ENCODE measurements around the gene EXOSC5.

DNA sequence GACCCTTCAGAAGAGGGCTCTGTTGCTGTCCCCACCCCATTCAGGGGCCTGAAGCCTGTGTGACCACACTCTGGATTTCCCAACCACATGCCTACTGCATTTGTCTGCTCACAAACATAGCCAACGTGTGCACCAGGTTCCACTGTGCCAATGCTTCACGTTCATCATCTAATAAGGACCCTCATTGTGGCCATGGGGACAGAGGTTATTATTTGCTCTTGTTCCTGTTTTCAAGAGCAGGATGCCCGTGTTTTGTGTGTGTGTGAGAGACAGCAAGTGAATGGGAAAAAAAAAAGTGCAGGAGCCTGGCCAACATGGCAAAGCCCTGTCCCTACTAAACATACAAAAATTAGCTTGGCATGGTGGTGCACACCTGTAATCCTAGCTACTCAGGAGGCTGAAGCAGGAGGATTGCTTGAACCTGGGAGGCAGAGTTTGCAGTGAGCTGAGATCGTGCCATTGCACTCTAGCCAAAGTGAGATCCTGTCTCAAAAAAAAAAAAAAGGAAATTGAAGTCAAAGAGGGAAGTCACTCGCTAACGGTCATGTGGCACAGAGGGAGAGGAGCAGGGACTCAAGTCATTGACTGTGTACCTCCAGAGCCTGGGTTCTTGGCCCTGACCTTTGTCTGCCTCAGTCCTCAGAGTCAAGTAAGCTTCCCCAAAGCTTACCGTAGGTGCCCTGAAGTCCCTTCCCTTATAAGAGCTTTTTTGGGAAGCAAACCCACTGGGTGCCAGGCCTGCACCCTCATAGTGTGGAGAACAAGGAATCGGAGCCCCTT is 23.1 kb upstream of the EXOSC5 start:
- TF ChIP-seq, protein P1, sequence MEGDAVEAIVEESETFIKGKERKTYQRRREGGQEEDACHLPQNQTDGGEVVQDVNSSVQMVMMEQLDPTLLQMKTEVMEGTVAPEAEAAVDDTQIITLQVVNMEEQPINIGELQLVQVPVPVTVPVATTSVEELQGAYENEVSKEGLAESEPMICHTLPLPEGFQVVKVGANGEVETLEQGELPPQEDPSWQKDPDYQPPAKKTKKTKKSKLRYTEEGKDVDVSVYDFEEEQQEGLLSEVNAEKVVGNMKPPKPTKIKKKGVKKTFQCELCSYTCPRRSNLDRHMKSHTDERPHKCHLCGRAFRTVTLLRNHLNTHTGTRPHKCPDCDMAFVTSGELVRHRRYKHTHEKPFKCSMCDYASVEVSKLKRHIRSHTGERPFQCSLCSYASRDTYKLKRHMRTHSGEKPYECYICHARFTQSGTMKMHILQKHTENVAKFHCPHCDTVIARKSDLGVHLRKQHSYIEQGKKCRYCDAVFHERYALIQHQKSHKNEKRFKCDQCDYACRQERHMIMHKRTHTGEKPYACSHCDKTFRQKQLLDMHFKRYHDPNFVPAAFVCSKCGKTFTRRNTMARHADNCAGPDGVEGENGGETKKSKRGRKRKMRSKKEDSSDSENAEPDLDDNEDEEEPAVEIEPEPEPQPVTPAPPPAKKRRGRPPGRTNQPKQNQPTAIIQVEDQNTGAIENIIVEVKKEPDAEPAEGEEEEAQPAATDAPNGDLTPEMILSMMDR (conservative IDR thresholded peaks at IDR 0.05; ENCODE audit: low read length): no peak
- TF ChIP-seq EZH2phosphoT487 (IDR thresholded peaks at IDR 0.05; ENCODE audit: borderline replicate concordance, low read depth, low read length): no peak
